PC-3 (cell line): Measurements from ENCODE around the gene KIAA0930. TPM values are rescaled to one million over a fixed set of nuclear protein-coding genes. Genes with fewer than 3 reads are reported as not detected.

Experiments
- ATAC-seq: fragments of 200-7000 bp; cut with Tn5 transposase; 2 replicates; pipeline ENCODE4 v1.9.1; 2020; ENCODE audit warnings: mild to moderate bottlenecking, moderate library complexity
- BruUV-seq: library from RNA; stranded (reverse); fragments of 400-500 nt; replicated peaks from 2 replicates; lab custom pipeline; 2021; lab: Mats Ljungman, UMichigan
- CTCF ChIA-PET: fragments of 300-600 bp; sonication (Branson Sonifier 250); formaldehyde crosslinking; loops from one replicate; lab custom pipeline; 2022; ENCODE audit warnings: antibody characterized with exemption; lab: Charles Lee
- POLR2A ChIA-PET: fragments of 300-600 bp; sonication (Branson Sonifier 250); formaldehyde crosslinking; loops from one replicate; lab custom pipeline; 2022; ENCODE audit warnings: antibody characterized with exemption; ENCODE audit not compliant: unreplicated experiment; lab: Charles Lee
- DNase-seq: peaks from one replicate; pipeline ENCODE4 v3.0.0-alpha.2; 2015
- H2AFZ ChIP-seq: fragments of 300-600 bp; sonication (generic); 2 replicates; pipeline ENCODE4 v1.6.0; 2016; ENCODE audit warnings: antibody characterized with exemption, low read length
- H3F3A ChIP-seq: fragments of 300-600 bp; sonication (generic); one replicate; pipeline ENCODE4 v1.6.0; 2017; ENCODE audit warnings: antibody characterized with exemption, low read length, control low read depth, mild to moderate bottlenecking; ENCODE audit not compliant: unreplicated experiment
- H3K27ac ChIP-seq: fragments of 300-600 bp; sonication (generic); 2 replicates; pipeline ENCODE4 v1.5.1; 2016; ENCODE audit warnings: mild to moderate bottlenecking, low read length
- H3K27me3 ChIP-seq: fragments of 300-600 bp; sonication (generic); 2 replicates; pipeline ENCODE4 v1.6.1; 2016; ENCODE audit warnings: low read length, mixed read lengths
- H3K36me3 ChIP-seq: fragments of 300-600 bp; sonication (generic); 2 replicates; pipeline ENCODE4 v1.6.1; 2016; ENCODE audit warnings: low read depth, mixed run types, low read length, mixed read lengths
- H3K4me1 ChIP-seq: fragments of 300-600 bp; sonication (generic); 2 replicates; pipeline ENCODE4 v1.5.1; 2016; ENCODE audit warnings: low read length; ENCODE audit not compliant: insufficient read depth
- H3K4me2 ChIP-seq: fragments of 300-600 bp; sonication (generic); 2 replicates; pipeline ENCODE4 v1.6.0; 2016; ENCODE audit warnings: low read length
- H3K4me3 ChIP-seq: fragments of 300-600 bp; sonication (generic); 2 replicates; pipeline ENCODE4 v1.5.1; 2016; ENCODE audit warnings: mild to moderate bottlenecking, low read length, mixed read lengths
- H3K79me2 ChIP-seq: fragments of 300-600 bp; sonication (generic); 2 replicates; pipeline ENCODE4 v1.6.1; 2017; ENCODE audit warnings: low read length, mixed read lengths
- H3K9ac ChIP-seq: fragments of 300-600 bp; sonication (generic); 2 replicates; pipeline ENCODE4 v1.6.0; 2016; ENCODE audit warnings: mild to moderate bottlenecking, low read length
- H3K9me2 ChIP-seq: fragments of 300-600 bp; sonication (generic); replicated peaks from 2 replicates; pipeline ENCODE4 v1.6.1; 2016; ENCODE audit warnings: mixed run types, low read length, mixed read lengths
- H3K9me3 ChIP-seq: fragments of 300-600 bp; sonication (generic); 2 replicates; pipeline ENCODE4 v1.6.1; 2016; ENCODE audit warnings: low read length, mixed read lengths
- H4K20me1 ChIP-seq: fragments of 300-600 bp; sonication (generic); 2 replicates; pipeline ENCODE4 v1.6.1; 2016; ENCODE audit warnings: low read length, mixed read lengths
- CTCF ChIP-seq: fragments of 300-600 bp; sonication (generic); conservative IDR thresholded peaks from 2 replicates; pipeline ENCODE4 v1.5.1; 2017; ENCODE audit warnings: antibody characterized with exemption, low read depth, mild to moderate bottlenecking, low read length
- EZH2 ChIP-seq: fragments of 300-600 bp; sonication (generic); IDR thresholded peaks from one replicate; pipeline ENCODE4 v1.6.1; 2017; ENCODE audit warnings: antibody characterized with exemption, mild to moderate bottlenecking, low read length; ENCODE audit not compliant: unreplicated experiment
- EZH2phosphoT487 ChIP-seq: fragments of 300-600 bp; sonication (generic); IDR thresholded peaks from 2 replicates; pipeline ENCODE4 v1.6.1; 2018; ENCODE audit warnings: mild to moderate bottlenecking, antibody characterized with exemption, low read length, borderline replicate concordance
- intact Hi-C: fragments of 100-400 bp; cut with micrococcal nuclease; formaldehyde crosslinking; loops from 2 replicates; pipeline ENCODE4 v1.9.0; 2023
- total RNA-seq: library from RNA; depleted of rRNA; stranded (reverse); fragments of >200 nt; gene quantifications from 2 replicates; pipeline ENCODE4 v1.2.3, GENCODE V29; 2014

Gene KIAA0930
- total RNA-seq, 1 experiment from 2014 or later, result 29.8 TPM

DNA sequence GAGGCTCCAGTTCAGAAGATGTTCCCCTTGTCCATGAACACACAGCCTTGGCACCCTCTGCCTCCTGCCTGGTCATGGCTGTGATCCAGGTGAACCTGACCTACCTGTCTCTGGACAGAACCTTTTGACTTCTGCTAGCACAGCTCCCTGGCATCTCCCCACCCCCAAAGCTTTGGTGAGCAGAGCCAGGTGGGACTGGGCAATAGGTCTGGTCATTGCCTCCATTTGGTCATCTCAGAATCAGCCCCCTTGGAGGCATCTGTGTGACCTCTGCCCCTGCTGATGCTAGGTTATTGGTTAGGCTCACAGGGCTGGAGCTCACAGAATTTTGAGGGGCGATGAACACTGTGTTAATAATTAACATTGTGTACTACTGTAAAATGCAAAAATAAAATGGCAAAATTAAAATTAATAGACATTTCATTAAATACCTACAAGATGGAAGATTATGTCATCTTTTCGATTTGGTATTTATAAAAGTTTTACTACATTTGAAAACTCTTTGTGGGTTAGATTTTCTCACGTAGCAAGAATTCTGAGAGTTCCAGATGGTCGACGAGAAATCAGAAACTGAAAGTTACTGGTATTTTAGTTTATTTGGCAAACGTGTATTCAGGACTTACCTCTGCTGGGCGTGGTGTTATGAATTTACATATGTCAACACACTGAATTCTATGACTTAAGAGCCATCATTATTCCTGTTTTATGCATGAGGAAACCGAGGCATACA, 8.3 kb upstream of the KIAA0930 start:
- Histone ChIP-seq H3K9ac (no peak overlapping the region), H3K27ac (no peak overlapping the region), H3K4me1 (peaks cover 16% of the 10 kb centered on the region), H4K20me1 (no peaks in the 10 kb centered on the region), H3K36me3 (no peaks in the 10 kb centered on the region), H3K4me2 (peak overlapping the region; percentile 51), H2AFZ (no peak overlapping the region), H3K27me3 (no peaks in the 10 kb centered on the region), H3F3A (peaks cover 6% of the 10 kb centered on the region), H3K4me3 (no peak overlapping the region), H3K9me3 (no peaks in the 10 kb centered on the region), H3K9me2 (no peaks in the 10 kb centered on the region), H3K79me2 (no peaks in the 10 kb centered on the region)
- ATAC-seq (no peak), DNase-seq (no peak)
- BruUV-seq, result no TSS peak
- POLR2A ChIA-PET, result no interaction called here
- intact Hi-C loops, result loop anchor here (5.0 to 10.0 kb wide), 2 partner anchors 47 to 144 kb away; no protein-coding TSS in a partner anchor
- TF ChIP-seq CTCF, result no peak
- TF ChIP-seq EZH2, result no peak
- no peak for TF ChIP-seq EZH2phosphoT487
- CTCF ChIA-PET, result no interaction called here

- H3K27me3 ChIP-seq, result no peaks in the 10 kb centered on the region
These were observed 5.6 kb upstream of the KIAA0930 start for GRCh38 chr22:45246060-45246985.

More at GRCh38 chr22:45246060-45246985, 5.6 kb upstream of the KIAA0930 start:
- ChIA-PET POLR2A (interaction anchor here (0.6 kb wide), 1 partner anchor 821 kb away, joined by 3 read pairs; no protein-coding TSS in a partner anchor), CTCF (interaction anchor here (0.5 kb wide), 1 partner anchor 276 kb away, joined by 3 read pairs; no protein-coding TSS in a partner anchor)
- Histone ChIP-seq H3K4me2 (peak overlapping the region; percentile 75), H3K9me3 (no peaks in the 10 kb centered on the region), H3F3A (peaks cover 6% of the 10 kb centered on the region), H2AFZ (peak overlapping the region; percentile 56), H3K36me3 (no peaks in the 10 kb centered on the region), H3K4me1 (peaks cover 27% of the 10 kb centered on the region), H3K9ac (peak overlapping the region; percentile 83), H3K27ac (peak overlapping the region; percentile 99), H3K4me3 (peak overlapping the region; percentile 40; the same call in 1 of the 2 replicates), H3K9me2 (no peaks in the 10 kb centered on the region), H4K20me1 (no peaks in the 10 kb centered on the region), H3K79me2 (no peaks in the 10 kb centered on the region)
- DNase-seq (peak; percentile 85), ATAC-seq (peak; percentile 84)
- intact Hi-C loops, result loop anchor here (5.0 to 10.0 kb wide), 2 partner anchors 44 to 142 kb away; no protein-coding TSS in a partner anchor
- no peak for TF ChIP-seq CTCF
- TF ChIP-seq EZH2phosphoT487, result no peak
- no peak for TF ChIP-seq EZH2
- BruUV-seq, result no TSS peak
